ENCODE data around the gene TPSB2.

Gene TPSB2

GRCh38 chr16:1225051-1225451 is 4.9 kb downstream of the TPSB2 start, which contains the start of gene TPSG1:
TSS of gene TPSG1 (minus strand) at chr16:1225268. CDS start at chr16:1225252, 16 bp downstream.
- ATAC-seq, result no peak
- no peak for TF ChIP-seq ZC3H10 (CRISPR knock-in tag; IDR thresholded peaks at IDR 0.05)
- TF ChIP-seq SNAI2 (CRISPR knock-in tag; IDR thresholded peaks at IDR 0.05), result no peak
- TF ChIP-seq ARNTL (CRISPR knock-in tag; IDR thresholded peaks at IDR 0.05; ENCODE audit: borderline replicate concordance, low read depth), result no peak
- TF ChIP-seq CREB5 (CRISPR knock-in tag; IDR thresholded peaks at IDR 0.05; ENCODE audit: low read depth), result no peak
- no peak for TF ChIP-seq OSR1 (CRISPR knock-in tag; IDR thresholded peaks at IDR 0.05)
- no peak for TF ChIP-seq ESRRG (CRISPR knock-in tag; IDR thresholded peaks at IDR 0.05)
- no peak for TF ChIP-seq POU6F1 (CRISPR knock-in tag; IDR thresholded peaks at IDR 0.05; ENCODE audit: borderline replicate concordance, low read depth)
- TF ChIP-seq TOX (CRISPR knock-in tag; IDR thresholded peaks at IDR 0.05; ENCODE audit: borderline replicate concordance), result no peak
- no peak for TF ChIP-seq TCF4 (CRISPR knock-in tag; IDR thresholded peaks at IDR 0.05; ENCODE audit: borderline replicate concordance)
- no peak for TF ChIP-seq PPARA (CRISPR knock-in tag; IDR thresholded peaks at IDR 0.05; ENCODE audit: borderline replicate concordance)
- TF ChIP-seq ZFP30 (CRISPR knock-in tag; IDR thresholded peaks at IDR 0.05), result no peak
- no peak for TF ChIP-seq TSHZ2 (CRISPR knock-in tag; IDR thresholded peaks at IDR 0.05)
- TF ChIP-seq ZNF70 (CRISPR knock-in tag; IDR thresholded peaks at IDR 0.05), result no peak
- TF ChIP-seq BACH2 (CRISPR knock-in tag; IDR thresholded peaks at IDR 0.05; ENCODE audit: borderline replicate concordance), result no peak

GRCh38 chr16:1224558-1224957 is 5.4 kb downstream of the TPSB2 start:
- TF ChIP-seq SNAI2 (CRISPR knock-in tag; IDR thresholded peaks at IDR 0.05) (no peak), ZFP30 (CRISPR knock-in tag; IDR thresholded peaks at IDR 0.05) (no peak), PPARA (CRISPR knock-in tag; IDR thresholded peaks at IDR 0.05; ENCODE audit: borderline replicate concordance) (no peak), ZNF8 (CRISPR knock-in tag; IDR thresholded peaks at IDR 0.05) (no peak), ZNF565 (CRISPR knock-in tag; conservative IDR thresholded peaks at IDR 0.05; ENCODE audit: low read depth) (no peak), OSR1 (CRISPR knock-in tag; IDR thresholded peaks at IDR 0.05) (no peak), CSDC2 (CRISPR knock-in tag; IDR thresholded peaks at IDR 0.05) (no peak), RARB (CRISPR knock-in tag; IDR thresholded peaks at IDR 0.05) (no peak), ZFP3 (CRISPR knock-in tag; IDR thresholded peaks at IDR 0.05) (no peak), TOX (CRISPR knock-in tag; IDR thresholded peaks at IDR 0.05; ENCODE audit: borderline replicate concordance) (no peak), TSHZ2 (CRISPR knock-in tag; IDR thresholded peaks at IDR 0.05) (no peak), ZNF70 (CRISPR knock-in tag; IDR thresholded peaks at IDR 0.05) (no peak), GLIS3 (CRISPR knock-in tag; IDR thresholded peaks at IDR 0.05) (no peak), TCF4 (CRISPR knock-in tag; IDR thresholded peaks at IDR 0.05; ENCODE audit: borderline replicate concordance) (no peak), ISL1 (CRISPR knock-in tag; IDR thresholded peaks at IDR 0.05) (no peak), CREB5 (CRISPR knock-in tag; IDR thresholded peaks at IDR 0.05; ENCODE audit: low read depth) (no peak), ESRRG (CRISPR knock-in tag; IDR thresholded peaks at IDR 0.05) (no peak), PATZ1 (CRISPR knock-in tag; IDR thresholded peaks at IDR 0.05; ENCODE audit: borderline replicate concordance) (no peak), CSRNP3 (CRISPR knock-in tag; IDR thresholded peaks at IDR 0.05) (no peak), ZC3H10 (CRISPR knock-in tag; IDR thresholded peaks at IDR 0.05) (no peak)
- no peak for ATAC-seq

All from SK-N-SH treated with all-trans-retinoic acid at 6 μM for 48 hours (cell line).